H1 (cell line): ENCODE data around the gene ISG20L2. TPM values are rescaled to one million over a fixed set of nuclear protein-coding genes. Genes with fewer than 3 reads are reported as not detected.
A peak's percentile ranks its signal among the peaks of the same experiment; 100 is the strongest.

Experiments
- CBX5 ChIP-seq: fragments of 300-800, 300-1000 bp; sonication (generic); IDR thresholded peaks from 2 replicates; pipeline ENCODE4 v1.7.1; 2016; ENCODE audit warnings: antibody characterized with exemption, low read length, low read depth
- GTF2F1 ChIP-seq: IDR thresholded peaks from 2 replicates; pipeline ENCODE4 v1.6.1; 2012; ENCODE audit warnings: low read depth, low read length, improper control_type of control experiment, borderline replicate concordance
- NRF1 ChIP-seq: IDR thresholded peaks from 2 replicates; pipeline ENCODE4 v1.6.1; 2011; ENCODE audit warnings: mild to moderate bottlenecking, low read depth, low read length, improper control_type of control experiment
- PHF8 ChIP-seq: fragments of 200-600 bp; sonication (generic); conservative IDR thresholded peaks from 2 replicates; pipeline ENCODE4 v1.7.1; 2012; ENCODE audit warnings: low read depth, mild to moderate bottlenecking, inconsistent platforms, low read length, moderate library complexity
- SAP30 ChIP-seq: fragments of 300-600 bp; sonication (generic); IDR thresholded peaks from 2 replicates; pipeline ENCODE4 v1.7.1; 2012; ENCODE audit warnings: low read length, moderate library complexity, mild to moderate bottlenecking, inconsistent platforms; ENCODE audit not compliant: insufficient read depth, insufficient replicate concordance
- SIN3A ChIP-seq, 2 experiments: IDR thresholded peaks in 1 of 2; conservative IDR thresholded peaks in 1 of 2; 2 replicates each; pipeline ENCODE4 v1.6.1; 2011 to 2012; ENCODE audit warnings: low read length in 2 of 2, improper control_type of control experiment in 1 of 2, low read depth in 1 of 2, mild to moderate bottlenecking in 1 of 2
- SIX5 ChIP-seq: IDR thresholded peaks from 2 replicates; pipeline ENCODE4 v1.6.1; 2011; ENCODE audit warnings: mild to moderate bottlenecking, low read depth, low read length
- TAF1 ChIP-seq: IDR thresholded peaks from 2 replicates; pipeline ENCODE4 v1.6.1; 2011; ENCODE audit warnings: mild to moderate bottlenecking, low read depth, low read length
- polyA plus RNA-seq, 7 experiments: library from polyadenylated mRNA; depleted of rRNA in 3 of 7; stranded (reverse) in 5 of 7; unstranded in 2 of 7; fragments of >200 nt in 5 of 7; fragments of 200-250 nt in 2 of 7; gene quantifications; 1 replicate in 5 of 7; 2 replicates in 1 of 7; 4 replicates in 1 of 7; pipeline versions ENCODE4 v1.2.1 to v1.2.3, GENCODE V29; 2011 to 2013; ENCODE audit warnings: missing spikeins in 2 of 7, mixed read lengths in 2 of 7
- total RNA-seq: library from RNA; stranded (reverse); fragmentation: NEBNext Ultra II Directional; extraction: Animal tissue kit (Norgen Biotek cat#: 25700); gene quantifications from 2 replicates; pipeline ENCODE4 v1.2.1, GENCODE V29; 2021
- TF ChIP-seq, protein P1 (sequence below): fragments of 300-600 bp; sonication (generic); IDR thresholded peaks from 2 replicates; pipeline ENCODE4 v1.7.1; 2012; ENCODE audit warnings: low read length, moderate library complexity, mild to moderate bottlenecking, inconsistent platforms; ENCODE audit not compliant: insufficient replicate concordance

ISG20L2 gene
- total and polyA plus RNA-seq, 2 of the 8 experiments (the other 6 are each of a cell fraction or from before 2014, with no cell fraction given) = 47.5 to 53.0 TPM

DNA sequence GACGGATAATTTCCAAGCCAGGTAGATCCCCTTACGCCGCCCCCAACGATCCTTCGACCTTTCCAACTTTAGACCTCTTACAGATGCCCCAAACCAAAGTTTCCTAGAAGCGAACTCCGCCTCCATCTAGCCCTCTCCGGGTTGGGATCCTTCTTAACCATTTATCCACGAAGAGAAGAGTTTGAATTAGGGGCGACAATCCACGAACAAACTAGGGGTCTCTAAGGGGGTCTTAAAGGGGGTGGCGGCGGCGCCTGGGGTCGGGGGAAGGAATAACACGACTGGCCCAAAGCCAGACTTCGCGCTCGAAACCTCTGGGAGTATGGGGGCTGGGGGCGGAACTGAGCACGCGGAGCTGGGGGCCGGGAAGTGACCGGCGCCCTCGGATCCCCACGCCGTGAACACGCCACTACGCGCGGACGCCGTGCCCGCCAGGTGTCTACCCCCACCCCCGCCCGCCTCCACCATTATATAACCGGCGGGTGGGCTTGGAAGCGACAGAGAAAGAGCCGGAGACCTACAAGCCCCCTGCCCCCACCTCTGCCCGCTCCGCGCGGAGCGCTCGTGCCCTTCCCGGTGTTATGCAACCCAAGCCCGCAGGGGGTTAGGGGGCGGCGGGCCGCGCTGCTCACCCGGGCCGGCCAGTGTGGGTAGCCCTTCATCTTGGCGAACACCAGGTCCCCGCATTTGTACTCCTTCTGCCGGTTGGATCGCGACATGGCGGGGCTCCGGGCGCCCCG, 22.3 kb upstream of the ISG20L2 start (continued):
- TF ChIP-seq, protein P1, sequence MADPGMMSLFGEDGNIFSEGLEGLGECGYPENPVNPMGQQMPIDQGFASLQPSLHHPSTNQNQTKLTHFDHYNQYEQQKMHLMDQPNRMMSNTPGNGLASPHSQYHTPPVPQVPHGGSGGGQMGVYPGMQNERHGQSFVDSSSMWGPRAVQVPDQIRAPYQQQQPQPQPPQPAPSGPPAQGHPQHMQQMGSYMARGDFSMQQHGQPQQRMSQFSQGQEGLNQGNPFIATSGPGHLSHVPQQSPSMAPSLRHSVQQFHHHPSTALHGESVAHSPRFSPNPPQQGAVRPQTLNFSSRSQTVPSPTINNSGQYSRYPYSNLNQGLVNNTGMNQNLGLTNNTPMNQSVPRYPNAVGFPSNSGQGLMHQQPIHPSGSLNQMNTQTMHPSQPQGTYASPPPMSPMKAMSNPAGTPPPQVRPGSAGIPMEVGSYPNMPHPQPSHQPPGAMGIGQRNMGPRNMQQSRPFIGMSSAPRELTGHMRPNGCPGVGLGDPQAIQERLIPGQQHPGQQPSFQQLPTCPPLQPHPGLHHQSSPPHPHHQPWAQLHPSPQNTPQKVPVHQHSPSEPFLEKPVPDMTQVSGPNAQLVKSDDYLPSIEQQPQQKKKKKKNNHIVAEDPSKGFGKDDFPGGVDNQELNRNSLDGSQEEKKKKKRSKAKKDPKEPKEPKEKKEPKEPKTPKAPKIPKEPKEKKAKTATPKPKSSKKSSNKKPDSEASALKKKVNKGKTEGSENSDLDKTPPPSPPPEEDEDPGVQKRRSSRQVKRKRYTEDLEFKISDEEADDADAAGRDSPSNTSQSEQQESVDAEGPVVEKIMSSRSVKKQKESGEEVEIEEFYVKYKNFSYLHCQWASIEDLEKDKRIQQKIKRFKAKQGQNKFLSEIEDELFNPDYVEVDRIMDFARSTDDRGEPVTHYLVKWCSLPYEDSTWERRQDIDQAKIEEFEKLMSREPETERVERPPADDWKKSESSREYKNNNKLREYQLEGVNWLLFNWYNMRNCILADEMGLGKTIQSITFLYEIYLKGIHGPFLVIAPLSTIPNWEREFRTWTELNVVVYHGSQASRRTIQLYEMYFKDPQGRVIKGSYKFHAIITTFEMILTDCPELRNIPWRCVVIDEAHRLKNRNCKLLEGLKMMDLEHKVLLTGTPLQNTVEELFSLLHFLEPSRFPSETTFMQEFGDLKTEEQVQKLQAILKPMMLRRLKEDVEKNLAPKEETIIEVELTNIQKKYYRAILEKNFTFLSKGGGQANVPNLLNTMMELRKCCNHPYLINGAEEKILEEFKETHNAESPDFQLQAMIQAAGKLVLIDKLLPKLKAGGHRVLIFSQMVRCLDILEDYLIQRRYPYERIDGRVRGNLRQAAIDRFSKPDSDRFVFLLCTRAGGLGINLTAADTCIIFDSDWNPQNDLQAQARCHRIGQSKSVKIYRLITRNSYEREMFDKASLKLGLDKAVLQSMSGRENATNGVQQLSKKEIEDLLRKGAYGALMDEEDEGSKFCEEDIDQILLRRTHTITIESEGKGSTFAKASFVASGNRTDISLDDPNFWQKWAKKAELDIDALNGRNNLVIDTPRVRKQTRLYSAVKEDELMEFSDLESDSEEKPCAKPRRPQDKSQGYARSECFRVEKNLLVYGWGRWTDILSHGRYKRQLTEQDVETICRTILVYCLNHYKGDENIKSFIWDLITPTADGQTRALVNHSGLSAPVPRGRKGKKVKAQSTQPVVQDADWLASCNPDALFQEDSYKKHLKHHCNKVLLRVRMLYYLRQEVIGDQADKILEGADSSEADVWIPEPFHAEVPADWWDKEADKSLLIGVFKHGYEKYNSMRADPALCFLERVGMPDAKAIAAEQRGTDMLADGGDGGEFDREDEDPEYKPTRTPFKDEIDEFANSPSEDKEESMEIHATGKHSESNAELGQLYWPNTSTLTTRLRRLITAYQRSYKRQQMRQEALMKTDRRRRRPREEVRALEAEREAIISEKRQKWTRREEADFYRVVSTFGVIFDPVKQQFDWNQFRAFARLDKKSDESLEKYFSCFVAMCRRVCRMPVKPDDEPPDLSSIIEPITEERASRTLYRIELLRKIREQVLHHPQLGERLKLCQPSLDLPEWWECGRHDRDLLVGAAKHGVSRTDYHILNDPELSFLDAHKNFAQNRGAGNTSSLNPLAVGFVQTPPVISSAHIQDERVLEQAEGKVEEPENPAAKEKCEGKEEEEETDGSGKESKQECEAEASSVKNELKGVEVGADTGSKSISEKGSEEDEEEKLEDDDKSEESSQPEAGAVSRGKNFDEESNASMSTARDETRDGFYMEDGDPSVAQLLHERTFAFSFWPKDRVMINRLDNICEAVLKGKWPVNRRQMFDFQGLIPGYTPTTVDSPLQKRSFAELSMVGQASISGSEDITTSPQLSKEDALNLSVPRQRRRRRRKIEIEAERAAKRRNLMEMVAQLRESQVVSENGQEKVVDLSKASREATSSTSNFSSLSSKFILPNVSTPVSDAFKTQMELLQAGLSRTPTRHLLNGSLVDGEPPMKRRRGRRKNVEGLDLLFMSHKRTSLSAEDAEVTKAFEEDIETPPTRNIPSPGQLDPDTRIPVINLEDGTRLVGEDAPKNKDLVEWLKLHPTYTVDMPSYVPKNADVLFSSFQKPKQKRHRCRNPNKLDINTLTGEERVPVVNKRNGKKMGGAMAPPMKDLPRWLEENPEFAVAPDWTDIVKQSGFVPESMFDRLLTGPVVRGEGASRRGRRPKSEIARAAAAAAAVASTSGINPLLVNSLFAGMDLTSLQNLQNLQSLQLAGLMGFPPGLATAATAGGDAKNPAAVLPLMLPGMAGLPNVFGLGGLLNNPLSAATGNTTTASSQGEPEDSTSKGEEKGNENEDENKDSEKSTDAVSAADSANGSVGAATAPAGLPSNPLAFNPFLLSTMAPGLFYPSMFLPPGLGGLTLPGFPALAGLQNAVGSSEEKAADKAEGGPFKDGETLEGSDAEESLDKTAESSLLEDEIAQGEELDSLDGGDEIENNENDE = no peak
- TF ChIP-seq PHF8 (peak; percentile 52), NRF1 (no peak), SIX5 (no peak), TAF1 (peak; percentile 28; the same call in 1 of the 2 replicates), GTF2F1 (no peak), SIN3A (conservative IDR thresholded peaks at IDR 0.05 in 1 of 2, IDR thresholded peaks at IDR 0.05 in 1 of 2; ENCODE audit: low read depth in 1 of 2, low read length in 2 of 2) (no peak; a peak in 1 of 4 replicates), CBX5 (no peak), SAP30 (no peak)
